Measurements from ENCODE around the gene LYST. TPM values are rescaled to one million over a fixed set of nuclear protein-coding genes. Genes with fewer than 3 reads are reported as not detected.

Gene LYST
- total RNA-seq, 4 donors from 2014 or later: 48.0 to 62.8 (median 61.0) TPM

DNA sequence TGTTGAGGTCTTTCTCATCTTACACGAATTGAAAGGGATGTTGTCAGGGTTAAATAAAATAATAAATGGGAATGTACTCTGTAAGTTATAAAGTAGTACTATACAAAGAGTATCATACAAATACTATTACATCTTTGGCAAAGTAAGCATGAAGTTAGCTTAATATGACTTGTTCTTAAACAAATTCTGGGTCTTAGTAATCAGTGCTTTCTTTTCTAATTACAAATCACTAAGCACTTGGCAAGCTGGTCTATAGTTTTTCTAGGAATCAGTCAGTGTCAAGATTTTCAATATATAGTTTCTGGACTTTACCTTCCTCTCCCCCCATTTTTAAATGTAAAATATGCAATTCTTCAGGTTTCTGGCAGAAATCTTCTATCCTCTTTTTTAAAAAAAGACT, 6.9 kb downstream of the LYST start:
- WGBS, 2 donors: 56 to 60% methylated on average over 1 of the region's 1 CpG
- no peak for TF ChIP-seq POLR2A (IDR thresholded peaks at IDR 0.05)
- TF ChIP-seq EP300 (IDR thresholded peaks at IDR 0.05): no peak
- no peak for TF ChIP-seq CTCF (IDR thresholded peaks at IDR 0.05)
- Histone ChIP-seq H3K4me3 (no peak overlapping the region), H3K4me1 (peaks cover 0 to 18% (median 12%) of the 10 kb centered on the region in 4 donors), H3K9me3 (no peaks in the 10 kb centered on the region), H3K36me3 (no peaks in the 10 kb centered on the region), H3K27ac (no peak overlapping the region), H3K27me3 (no peaks in the 10 kb centered on the region)
- DNase-seq (ENCODE audit: low spot score in 2 of 2): no peak

- WGBS, 2 donors: 78 to 80% methylated on average over 1 of the region's 1 CpG
- Histone ChIP-seq H3K4me1 (peaks cover 0 to 10% (median 4%) of the 10 kb centered on the region in 4 donors), H3K36me3 (no peaks in the 10 kb centered on the region), H3K4me3 (no peak overlapping the region), H3K9me3 (no peaks in the 10 kb centered on the region), H3K27ac (no peak overlapping the region), H3K27me3 (no peaks in the 10 kb centered on the region)
- no peak for TF ChIP-seq CTCF (IDR thresholded peaks at IDR 0.05)
- no peak for TF ChIP-seq EP300 (IDR thresholded peaks at IDR 0.05)
- TF ChIP-seq POLR2A (IDR thresholded peaks at IDR 0.05): no peak
- no peak for DNase-seq (ENCODE audit: low spot score in 2 of 2)
These were observed 7.9 kb downstream of the LYST start for GRCh38 chr1:235858766-235859165.

DNA sequence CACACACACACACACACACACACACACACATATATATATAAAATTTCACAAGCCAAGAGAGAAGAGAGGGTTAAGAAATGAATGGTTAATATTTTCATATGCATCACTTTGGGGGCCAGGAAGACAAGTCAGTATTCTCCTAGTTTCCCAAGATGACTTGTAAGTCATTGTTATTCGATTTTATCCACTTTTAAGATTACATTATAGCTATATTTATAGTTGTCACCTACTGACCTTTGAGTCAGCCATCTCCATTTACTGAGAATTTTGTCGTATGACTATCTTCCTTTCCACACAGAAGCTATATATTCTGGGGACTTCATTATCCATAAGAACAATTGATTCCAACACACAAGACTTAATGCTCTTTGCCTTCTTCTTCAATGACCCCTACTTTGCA, 8.9 kb downstream of the LYST start:
- Histone ChIP-seq H3K4me3 (no peak overlapping the region), H3K9me3 (no peaks in the 10 kb centered on the region), H3K27ac (no peak overlapping the region), H3K4me1 (peaks cover 0 to 11% (median 1%) of the 10 kb centered on the region in 4 donors), H3K36me3 (no peaks in the 10 kb centered on the region), H3K27me3 (no peaks in the 10 kb centered on the region)
- TF ChIP-seq POLR2A (IDR thresholded peaks at IDR 0.05) (no peak), EP300 (IDR thresholded peaks at IDR 0.05) (no peak), CTCF (IDR thresholded peaks at IDR 0.05) (no peak)
- DNase-seq (ENCODE audit: low spot score in 2 of 2): no peak
- 51 to 75% methylated on average over 2 of the region's 2 CpGs for WGBS, 2 donors

GRCh38 chr1:235855811-235856429, 10.8 kb downstream of the LYST start:
- no peak overlapping the region for H3K4me3 ChIP-seq
- DNase-seq (ENCODE audit: low spot score in 2 of 2): no peak
- H3K4me1 ChIP-seq: peaks cover 0 to 18% (median 1%) of the 10 kb centered on the region in 4 donors
- no peak for TF ChIP-seq CTCF (IDR thresholded peaks at IDR 0.05)
- TF ChIP-seq POLR2A (IDR thresholded peaks at IDR 0.05): no peak
- TF ChIP-seq EP300 (IDR thresholded peaks at IDR 0.05): no peak
- 28 to 44% methylated on average over 1 of the region's 1 CpG for WGBS, 2 donors
- H3K27ac ChIP-seq: no peak overlapping the region
- H3K36me3 ChIP-seq: no peaks in the 10 kb centered on the region
- H3K9me3 ChIP-seq: no peaks in the 10 kb centered on the region
- H3K27me3 ChIP-seq: no peaks in the 10 kb centered on the region

- no peak overlapping the region for H3K4me3 ChIP-seq
- H3K36me3 ChIP-seq: no peaks in the 10 kb centered on the region
- no peak overlapping the region for H3K27ac ChIP-seq
- peaks cover 0 to 18% (median 1%) of the 10 kb centered on the region in 4 donors for H3K4me1 ChIP-seq
- H3K9me3 ChIP-seq: no peaks in the 10 kb centered on the region
- 92 to 93% methylated on average over 3 of the region's 3 CpGs for WGBS, 2 donors
- H3K27me3 ChIP-seq: no peaks in the 10 kb centered on the region
- TF ChIP-seq EP300 (IDR thresholded peaks at IDR 0.05): no peak
- no peak for TF ChIP-seq POLR2A (IDR thresholded peaks at IDR 0.05)
- TF ChIP-seq CTCF (IDR thresholded peaks at IDR 0.05): no peak
- no peak for DNase-seq (ENCODE audit: low spot score in 2 of 2)
These were observed 12.4 kb downstream of the LYST start for GRCh38 chr1:235854347-235854746.

All from tibial nerve (tissue), 4 donors.